ENCODE data around the gene CHRM2. TPM values are rescaled to one million over a fixed set of nuclear protein-coding genes. Genes with fewer than 3 reads are reported as not detected.

Gene CHRM2
- total RNA-seq, 2 experiments from 2014 or later: not detected

DNA sequence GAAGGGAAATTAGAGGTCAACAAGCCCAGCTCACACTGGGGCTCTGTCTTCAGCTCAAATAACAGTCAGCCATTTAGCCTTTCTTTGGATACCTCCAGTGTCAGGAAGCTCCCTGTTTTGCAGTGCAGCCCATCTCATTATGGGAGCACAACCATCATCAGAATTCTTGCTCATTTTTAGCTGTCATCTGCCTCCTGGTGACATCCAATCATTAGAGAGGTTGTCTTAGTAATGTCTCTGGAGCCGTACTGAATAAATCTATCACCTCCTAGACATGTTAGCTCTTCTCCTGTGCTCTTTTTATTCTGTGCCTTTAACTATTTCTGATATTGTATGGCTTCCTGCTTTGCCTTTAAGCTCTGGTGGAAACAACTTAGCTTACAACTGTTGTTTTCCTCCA lies 74.5 kb downstream of the CHRM2 start:
- intact Hi-C loops (cut with micrococcal nuclease): no loop called here
- H3K9me3 Mint-ChIP-seq: peaks cover 7% of the 10 kb centered on the region
- no peak for DNase-seq
- H3K36me3 Mint-ChIP-seq: no peaks in the 10 kb centered on the region
- H3K27me3 Mint-ChIP-seq: no peaks in the 10 kb centered on the region
- H3K4me3 Mint-ChIP-seq: no peak overlapping the region
- POLR2A ChIA-PET: no interaction called here
- H3K27ac Mint-ChIP-seq: no peak overlapping the region
- H3K4me1 Mint-ChIP-seq (ENCODE audit: low read depth): no peaks in the 10 kb centered on the region
- CTCF ChIA-PET: no interaction called here

DNA sequence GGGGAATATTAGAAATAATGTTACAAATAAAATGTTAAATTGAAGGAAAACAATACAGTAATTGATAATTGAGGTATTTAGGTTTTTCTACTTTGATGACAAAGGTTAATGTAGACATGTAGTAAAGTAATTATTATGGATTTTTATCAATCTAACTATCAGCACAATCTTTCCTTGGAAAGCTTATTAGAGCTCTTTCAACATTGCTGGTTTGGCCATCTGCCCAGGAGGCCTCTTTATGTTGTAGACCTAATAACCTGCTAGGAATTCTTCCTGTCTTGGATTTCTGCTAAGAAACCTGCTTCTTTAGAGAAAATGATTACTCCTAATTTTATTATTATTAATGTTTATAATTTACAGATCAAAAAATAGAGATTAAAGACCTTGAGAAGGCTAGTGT lies 78.9 kb downstream of the CHRM2 start:
- no peaks in the 10 kb centered on the region for H3K4me1 Mint-ChIP-seq (ENCODE audit: low read depth)
- no peak overlapping the region for H3K27ac Mint-ChIP-seq
- ChIA-PET POLR2A (no interaction called here), CTCF (no interaction called here)
- H3K36me3 Mint-ChIP-seq: no peaks in the 10 kb centered on the region
- no peak for DNase-seq
- H3K4me3 Mint-ChIP-seq: no peak overlapping the region
- H3K9me3 Mint-ChIP-seq: peaks cover 11% of the 10 kb centered on the region
- no peaks in the 10 kb centered on the region for H3K27me3 Mint-ChIP-seq
- intact Hi-C loops (cut with micrococcal nuclease): no loop called here

DNA sequence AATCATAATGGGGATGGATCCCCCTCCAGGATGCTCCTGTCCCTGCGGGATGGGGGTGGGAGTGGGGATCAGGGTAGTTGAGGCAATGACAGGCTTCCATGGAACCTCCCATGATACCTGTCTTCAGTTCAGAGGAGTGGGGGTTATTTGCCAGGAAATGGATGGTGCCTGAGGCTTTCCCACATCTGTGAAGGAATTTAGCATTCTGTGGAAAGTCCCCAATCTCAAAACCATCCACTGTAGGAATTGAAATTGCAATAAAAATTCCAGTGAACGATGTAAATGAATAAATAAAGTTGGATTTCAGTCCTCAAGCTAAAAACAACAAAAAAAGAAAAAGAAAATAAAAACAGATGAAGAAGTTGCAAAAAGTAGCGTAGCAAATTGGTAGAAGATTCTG lies 81.9 kb downstream of the CHRM2 start:
- intact Hi-C loops (cut with micrococcal nuclease): no loop called here
- H3K4me1 Mint-ChIP-seq (ENCODE audit: low read depth): no peaks in the 10 kb centered on the region
- no peak for DNase-seq
- no peak overlapping the region for H3K4me3 Mint-ChIP-seq
- ChIA-PET POLR2A (no interaction called here), CTCF (no interaction called here)
- no peak overlapping the region for H3K27ac Mint-ChIP-seq
- H3K9me3 Mint-ChIP-seq: peaks cover 14% of the 10 kb centered on the region
- no peaks in the 10 kb centered on the region for H3K27me3 Mint-ChIP-seq
- H3K36me3 Mint-ChIP-seq: no peaks in the 10 kb centered on the region

DNA sequence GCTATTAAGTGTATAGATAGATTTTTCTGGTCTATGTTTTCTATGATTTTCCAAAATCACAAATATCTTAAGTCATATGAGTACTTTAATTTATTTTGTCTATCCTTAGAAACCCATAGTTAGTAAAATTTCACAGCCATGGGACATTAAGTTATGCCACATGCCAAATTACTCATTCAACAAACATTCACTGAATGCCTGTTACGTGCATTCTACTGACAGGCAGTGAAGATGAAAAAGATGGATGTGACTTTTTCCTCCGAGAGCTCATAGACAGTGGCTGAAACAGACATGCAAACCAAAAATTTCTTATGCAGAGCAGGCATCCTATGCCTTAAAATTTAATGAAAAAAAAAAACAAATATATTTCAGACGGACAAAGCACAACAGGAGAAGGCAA lies 84.9 kb downstream of the CHRM2 start:
- POLR2A ChIA-PET: no interaction called here
- no peaks in the 10 kb centered on the region for H3K4me1 Mint-ChIP-seq (ENCODE audit: low read depth)
- intact Hi-C loops (cut with micrococcal nuclease): no loop called here
- H3K36me3 Mint-ChIP-seq: no peaks in the 10 kb centered on the region
- no peak overlapping the region for H3K4me3 Mint-ChIP-seq
- no peaks in the 10 kb centered on the region for H3K27me3 Mint-ChIP-seq
- no peak for DNase-seq
- no peak overlapping the region for H3K27ac Mint-ChIP-seq
- H3K9me3 Mint-ChIP-seq: peaks cover 6% of the 10 kb centered on the region
- CTCF ChIA-PET: no interaction called here

DNA sequence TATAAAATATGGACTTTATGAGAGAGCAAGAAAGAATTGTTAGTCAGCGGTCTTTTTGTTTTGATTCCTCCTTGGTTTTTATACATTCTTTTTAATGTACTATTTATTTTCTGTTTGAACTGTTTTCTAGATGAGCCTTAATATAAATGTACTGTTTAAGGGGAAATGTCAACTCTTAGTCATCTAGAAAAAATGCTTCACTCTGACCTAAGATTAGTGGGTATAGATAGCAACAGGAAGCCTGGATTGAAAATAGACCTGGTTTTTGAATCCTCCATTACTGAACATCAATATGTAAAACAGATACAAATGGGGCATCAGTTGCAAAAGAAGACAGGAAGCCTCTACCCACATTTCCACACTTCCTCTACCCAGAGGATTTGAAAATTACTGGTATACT lies 87.8 kb downstream of the CHRM2 start:
- Mint-ChIP-seq H3K36me3 (no peaks in the 10 kb centered on the region), H3K4me3 (no peak overlapping the region), H3K27ac (no peak overlapping the region), H3K9me3 (peaks cover 7% of the 10 kb centered on the region), H3K27me3 (no peaks in the 10 kb centered on the region), H3K4me1 (ENCODE audit: low read depth) (no peaks in the 10 kb centered on the region)
- POLR2A ChIA-PET: no interaction called here
- no peak for DNase-seq
- CTCF ChIA-PET: no interaction called here
- intact Hi-C loops (cut with micrococcal nuclease): no loop called here

DNA sequence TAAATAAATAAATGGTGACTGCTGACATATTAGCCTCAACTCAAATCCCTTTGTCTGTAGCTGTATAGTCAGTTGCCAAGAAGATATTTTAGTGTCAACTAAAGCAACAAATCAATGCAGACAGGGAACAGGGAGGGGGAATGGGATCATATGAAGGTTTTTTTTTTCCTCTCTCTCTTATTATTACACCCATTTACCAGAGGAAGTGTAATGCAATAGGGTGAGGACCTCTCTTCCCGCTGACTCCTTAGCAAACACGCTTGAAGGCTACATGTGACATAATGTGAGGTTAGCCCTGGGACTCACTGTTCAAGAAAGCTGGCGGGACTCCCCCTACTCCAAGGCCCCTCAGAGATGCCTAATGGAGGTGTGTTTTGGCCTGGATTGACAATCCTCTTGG lies 88.2 kb downstream of the CHRM2 start:
- Mint-ChIP-seq H3K4me3 (no peak overlapping the region), H3K36me3 (no peaks in the 10 kb centered on the region), H3K27ac (no peak overlapping the region), H3K27me3 (no peaks in the 10 kb centered on the region), H3K9me3 (peaks cover 7% of the 10 kb centered on the region), H3K4me1 (ENCODE audit: low read depth) (no peaks in the 10 kb centered on the region)
- DNase-seq: no peak
- POLR2A ChIA-PET: no interaction called here
- intact Hi-C loops (cut with micrococcal nuclease): no loop called here
- CTCF ChIA-PET: no interaction called here

DNA sequence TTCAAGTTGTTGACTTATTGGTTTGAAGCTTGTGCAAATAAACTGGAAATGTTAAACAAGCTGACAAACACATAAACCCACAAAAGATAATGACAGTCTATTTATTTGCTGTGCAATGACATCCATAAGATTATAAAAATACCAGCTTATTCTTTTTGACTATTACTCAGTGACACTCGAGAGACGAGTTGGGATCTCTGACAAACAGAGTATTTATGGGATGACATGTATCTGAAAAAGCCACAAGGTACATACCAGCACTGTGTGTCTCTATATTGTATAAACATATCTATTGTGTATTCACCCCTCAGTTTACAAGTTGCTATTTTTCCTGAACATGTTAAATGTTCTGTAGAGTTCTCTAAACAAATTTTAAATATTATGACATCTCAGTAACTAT lies 88.9 kb downstream of the CHRM2 start:
- H3K36me3 Mint-ChIP-seq: no peaks in the 10 kb centered on the region

DNA sequence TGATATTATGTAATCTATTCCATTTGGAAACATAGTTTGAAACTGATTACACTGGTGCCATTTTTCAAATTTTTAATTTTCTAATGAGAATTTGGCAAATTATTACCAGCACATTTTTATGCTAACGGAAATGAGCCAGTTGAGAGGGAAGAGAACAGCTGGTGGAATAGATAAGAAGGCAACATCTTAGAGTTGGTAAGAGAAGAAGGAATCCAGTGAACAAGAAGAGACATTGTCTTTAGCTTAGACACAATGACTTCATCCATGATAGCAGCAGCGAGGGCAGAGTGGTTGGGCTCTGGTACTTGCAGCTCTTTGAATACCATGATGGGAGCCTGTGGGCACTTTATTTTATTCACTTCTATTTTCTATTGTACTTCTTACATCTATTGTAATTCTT lies 89.6 kb downstream of the CHRM2 start:
- intact Hi-C loops (cut with micrococcal nuclease): no loop called here
- no peak overlapping the region for H3K27ac Mint-ChIP-seq
- CTCF ChIA-PET: no interaction called here
- H3K36me3 Mint-ChIP-seq: no peaks in the 10 kb centered on the region
- H3K4me3 Mint-ChIP-seq: no peak overlapping the region
- no peak for DNase-seq
- peaks cover 4% of the 10 kb centered on the region for H3K9me3 Mint-ChIP-seq
- POLR2A ChIA-PET: no interaction called here
- no peaks in the 10 kb centered on the region for H3K27me3 Mint-ChIP-seq
- H3K4me1 Mint-ChIP-seq (ENCODE audit: low read depth): no peaks in the 10 kb centered on the region

More for the DNA sequence above, 88.9 kb downstream of the CHRM2 start:
- CTCF ChIA-PET: no interaction called here
- H3K4me3 Mint-ChIP-seq: no peak overlapping the region
- intact Hi-C loops (cut with micrococcal nuclease): no loop called here
- no peaks in the 10 kb centered on the region for H3K27me3 Mint-ChIP-seq
- no peaks in the 10 kb centered on the region for H3K4me1 Mint-ChIP-seq (ENCODE audit: low read depth)
- POLR2A ChIA-PET: no interaction called here
- no peak for DNase-seq
- peaks cover 7% of the 10 kb centered on the region for H3K9me3 Mint-ChIP-seq
- no peak overlapping the region for H3K27ac Mint-ChIP-seq

DNA sequence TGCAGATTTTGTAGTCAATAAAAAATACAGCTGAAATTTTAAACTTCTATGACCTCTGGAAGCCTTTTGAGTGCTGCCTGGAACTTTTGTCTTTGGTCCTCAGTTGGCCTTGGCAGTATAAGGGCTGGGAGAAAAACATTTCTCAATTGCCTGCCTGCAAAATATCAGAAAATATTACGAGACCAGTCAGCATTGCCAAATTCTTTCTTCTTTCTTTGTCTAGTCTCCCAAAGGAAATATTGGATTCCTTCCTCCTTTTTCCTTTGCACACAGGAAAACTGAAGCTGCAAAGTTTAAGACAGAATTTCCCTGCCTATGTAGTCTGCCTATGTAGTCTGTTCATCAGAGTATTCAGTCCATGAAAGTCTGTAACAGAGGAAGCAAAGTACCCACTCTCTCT lies 95.9 kb downstream of the CHRM2 start:
- DNase-seq: no peak
- POLR2A ChIA-PET: no interaction called here

DNA sequence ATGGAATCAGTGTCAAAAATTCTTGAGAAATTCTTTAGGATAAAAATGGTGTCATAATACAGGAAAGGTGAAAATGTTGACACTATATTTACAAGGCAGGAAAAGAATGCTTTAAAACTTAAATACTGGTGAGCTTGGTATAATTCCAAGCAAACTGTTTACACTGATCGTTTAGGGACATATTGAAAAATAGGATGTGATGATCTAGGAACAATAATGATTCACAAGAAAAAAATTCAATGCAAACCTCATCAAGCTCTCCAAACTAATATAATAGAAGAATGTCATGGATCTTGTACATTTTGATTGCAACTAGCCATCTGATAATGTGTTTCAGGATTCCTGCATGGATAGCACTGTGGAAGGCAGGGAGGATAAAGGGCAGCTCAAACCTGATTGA lies 98.4 kb downstream of the CHRM2 start:
- Mint-ChIP-seq H3K4me1 (ENCODE audit: low read depth) (no peaks in the 10 kb centered on the region), H3K9me3 (no peaks in the 10 kb centered on the region), H3K4me3 (no peak overlapping the region), H3K27ac (no peak overlapping the region), H3K36me3 (no peaks in the 10 kb centered on the region), H3K27me3 (no peaks in the 10 kb centered on the region)
- CTCF ChIA-PET: no interaction called here
- intact Hi-C loops (cut with micrococcal nuclease): no loop called here
- no peak for DNase-seq
- POLR2A ChIA-PET: no interaction called here

More for the DNA sequence above, 95.9 kb downstream of the CHRM2 start:
- Mint-ChIP-seq H3K4me1 (ENCODE audit: low read depth) (no peaks in the 10 kb centered on the region), H3K9me3 (peaks cover 1% of the 10 kb centered on the region), H3K36me3 (no peaks in the 10 kb centered on the region), H3K27ac (no peak overlapping the region), H3K27me3 (no peaks in the 10 kb centered on the region), H3K4me3 (no peak overlapping the region)
- CTCF ChIA-PET: no interaction called here
- intact Hi-C loops (cut with micrococcal nuclease): no loop called here

DNA sequence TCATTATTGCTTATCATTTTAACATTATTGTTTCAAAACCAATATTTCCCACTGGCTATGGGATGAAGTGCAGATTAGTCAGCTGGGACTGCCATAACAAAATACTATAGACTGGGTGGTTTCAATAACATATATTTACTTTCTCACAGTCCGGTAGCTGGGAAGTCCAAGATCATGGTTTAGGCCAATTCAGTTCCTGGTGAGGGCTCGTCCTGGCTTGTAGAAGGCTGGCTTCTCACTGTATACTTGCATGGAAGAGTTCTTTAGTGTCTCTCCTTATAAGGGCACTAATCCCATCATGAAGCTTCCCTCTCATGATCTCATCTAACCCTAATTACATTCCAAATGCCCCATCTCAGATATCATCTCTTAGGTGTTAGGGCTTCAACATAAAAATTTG lies 101.3 kb downstream of the CHRM2 start:
- intact Hi-C loops (cut with micrococcal nuclease): no loop called here
- Mint-ChIP-seq H3K4me3 (no peak overlapping the region), H3K4me1 (ENCODE audit: low read depth) (no peaks in the 10 kb centered on the region), H3K9me3 (peaks cover 6% of the 10 kb centered on the region), H3K36me3 (no peaks in the 10 kb centered on the region), H3K27ac (no peak overlapping the region), H3K27me3 (no peaks in the 10 kb centered on the region)
- no peak for DNase-seq
- ChIA-PET POLR2A (no interaction called here), CTCF (no interaction called here)

DNA sequence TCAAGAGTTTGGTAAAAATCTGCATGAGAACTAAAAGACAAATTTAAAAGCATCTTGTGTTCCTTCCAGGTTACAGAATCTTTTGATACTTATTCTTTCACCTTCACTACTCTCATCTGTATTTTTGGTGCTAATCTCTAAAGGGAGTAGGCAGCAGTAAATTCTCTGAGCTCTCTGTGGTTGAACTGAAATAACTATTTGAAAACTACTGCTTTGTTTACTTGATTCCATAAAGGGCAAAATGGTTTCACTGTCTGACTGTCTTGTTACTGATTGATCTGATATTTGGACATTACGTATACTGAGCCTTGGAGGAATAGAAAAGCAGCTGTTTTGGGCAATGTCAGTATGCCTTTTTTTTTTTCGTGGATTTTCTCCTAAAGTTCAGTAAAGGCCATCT lies 103.3 kb downstream of the CHRM2 start:
- Mint-ChIP-seq H3K27me3 (no peaks in the 10 kb centered on the region), H3K9me3 (peaks cover 6% of the 10 kb centered on the region), H3K27ac (no peak overlapping the region), H3K4me3 (no peak overlapping the region), H3K4me1 (ENCODE audit: low read depth) (no peaks in the 10 kb centered on the region), H3K36me3 (no peaks in the 10 kb centered on the region)
- DNase-seq: no peak
- CTCF ChIA-PET: no interaction called here
- POLR2A ChIA-PET: no interaction called here
- intact Hi-C loops (cut with micrococcal nuclease): no loop called here

DNA sequence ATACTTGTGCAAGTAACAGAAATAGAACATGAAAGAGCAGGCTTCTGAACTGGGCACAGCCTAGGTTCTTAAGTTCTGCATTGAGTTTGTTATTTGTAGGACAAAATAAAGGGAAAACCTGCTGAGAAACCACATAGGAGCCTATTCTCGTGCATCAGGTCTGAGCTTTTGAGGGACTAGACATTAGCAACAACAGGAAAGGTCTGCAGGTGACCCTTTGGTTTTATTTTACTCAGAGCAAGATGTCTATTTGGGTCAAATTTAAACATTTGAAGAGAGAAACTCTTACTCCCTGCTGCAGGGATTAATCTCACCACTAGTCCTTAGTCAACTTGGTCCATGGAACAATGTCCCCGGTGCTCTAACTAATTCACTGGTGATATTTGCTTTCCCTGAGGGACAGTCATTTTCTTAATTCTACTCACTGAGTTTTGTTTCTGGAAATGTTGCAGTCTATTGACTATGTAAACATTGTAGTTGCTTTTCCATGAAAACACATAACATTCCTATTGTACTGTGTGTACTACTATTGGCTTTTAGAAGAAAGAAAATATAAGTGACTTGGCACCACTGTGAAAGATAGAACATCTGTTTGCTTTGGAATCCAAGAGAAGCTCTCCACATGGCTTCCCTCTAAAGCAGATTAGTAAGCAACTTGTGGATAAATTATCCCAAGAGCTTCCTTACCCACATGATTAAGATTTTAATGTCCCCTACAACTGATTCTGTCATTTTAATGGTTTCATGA lies 108.2 kb downstream of the CHRM2 start:
- ChIA-PET CTCF (no interaction called here), POLR2A (no interaction called here)
- no peaks in the 10 kb centered on the region for H3K4me1 Mint-ChIP-seq (ENCODE audit: low read depth)

DNA sequence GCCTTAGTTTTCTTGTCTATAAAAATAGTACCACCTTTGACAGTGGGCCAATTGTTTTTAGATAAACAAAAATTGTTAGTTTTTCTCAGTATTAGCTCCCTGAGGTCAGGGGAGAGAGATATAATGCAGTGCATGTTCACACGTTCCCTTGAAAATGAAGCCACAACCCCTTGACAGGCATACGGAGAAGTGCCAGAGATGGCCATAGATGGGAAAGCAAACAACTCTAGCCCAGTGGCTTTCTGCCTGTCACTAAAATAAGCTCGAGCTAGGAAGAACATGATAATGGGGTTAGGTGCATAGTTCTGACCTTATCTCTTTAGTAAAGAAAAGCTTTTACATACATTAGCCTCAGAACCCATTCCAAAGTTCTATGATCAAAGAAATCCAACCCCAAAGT lies 124.9 kb downstream of the CHRM2 start:
- no peak overlapping the region for H3K4me3 Mint-ChIP-seq
- no peaks in the 10 kb centered on the region for H3K27me3 Mint-ChIP-seq
- H3K27ac Mint-ChIP-seq: no peak overlapping the region
- no peaks in the 10 kb centered on the region for H3K36me3 Mint-ChIP-seq
- POLR2A ChIA-PET: no interaction called here
- DNase-seq: no peak
- intact Hi-C loops (cut with micrococcal nuclease): no loop called here
- H3K9me3 Mint-ChIP-seq: peaks cover 4% of the 10 kb centered on the region
- H3K4me1 Mint-ChIP-seq (ENCODE audit: low read depth): no peaks in the 10 kb centered on the region
- CTCF ChIA-PET: no interaction called here

More for the DNA sequence above, 108.2 kb downstream of the CHRM2 start:
- H3K4me3 Mint-ChIP-seq: no peak overlapping the region
- H3K36me3 Mint-ChIP-seq: no peaks in the 10 kb centered on the region
- intact Hi-C loops (cut with micrococcal nuclease): no loop called here
- DNase-seq: no peak
- H3K9me3 Mint-ChIP-seq: peaks cover 9% of the 10 kb centered on the region
- H3K27ac Mint-ChIP-seq: no peak overlapping the region
- H3K27me3 Mint-ChIP-seq: no peaks in the 10 kb centered on the region

Measured in activated CD4-positive, alpha-beta memory T cell treated with anti-CD3 and anti-CD28 coated beads for 36 hours (primary cell).